Spinal cord (tissue), 10 donors: ENCODE data around the gene GUCY2D. TPM values are rescaled to one million over a fixed set of nuclear protein-coding genes. Genes with fewer than 3 reads are reported as not detected.
"Not testable (repeated sequence)": the region's sequence is repeated elsewhere in the genome, so short reads cannot be mapped to it uniquely, and the experiment has no call there.

Experiments
- DNase-seq, 6 donors: peaks; one replicate each; pipeline versions ENCODE4 v3.0.0 to v3.0.0-alpha.2; 2013 to 2015; ENCODE audit warnings: low spot score in 6 of 6, low read depth in 4 of 6
- H3K27ac ChIP-seq: one replicate; pipeline ENCODE4 v1.5.1; 2013; ENCODE audit warnings: low read depth, low read length, control low read depth
- H3K27me3 ChIP-seq: one replicate; pipeline ENCODE4 v1.6.1; 2013; ENCODE audit warnings: low read length; ENCODE audit not compliant: control insufficient read depth, insufficient read depth
- H3K36me3 ChIP-seq: one replicate; pipeline ENCODE4 v1.6.1; 2013; ENCODE audit warnings: low read length; ENCODE audit not compliant: control insufficient read depth, insufficient read depth
- H3K4me1 ChIP-seq: one replicate; pipeline ENCODE4 v1.6.1; 2013; ENCODE audit warnings: low read length; ENCODE audit not compliant: control insufficient read depth, insufficient read depth
- H3K4me3 ChIP-seq: one replicate; pipeline ENCODE4 v1.5.1; 2013; ENCODE audit warnings: low read depth, low read length, control low read depth
- H3K9me3 ChIP-seq: one replicate; pipeline ENCODE4 v1.6.1; 2013; ENCODE audit warnings: low read length; ENCODE audit not compliant: control insufficient read depth, insufficient read depth
- WGBS: methylation state at CpG from one replicate; pipeline ENCODE4 v1.1.5; 2013; ENCODE audit warnings: missing lambda C conversion rate; ENCODE audit not compliant: insufficient coverage; 5-methylcytosine and 5-hydroxymethylcytosine counted together
- polyA plus RNA-seq, 2 donors: library from polyadenylated mRNA; unstranded; fragments of 120-200 nt; gene quantifications; one replicate each; pipeline ENCODE4 v1.2.1, GENCODE V29; 2013; ENCODE audit not compliant: insufficient read length in 2 of 2
- total RNA-seq, 2 donors: library from RNA; depleted of rRNA in 1 of 2; stranded (reverse); fragments of 120-200 nt in 1 of 2; fragments of >200 nt in 1 of 2; gene quantifications; one replicate each; pipeline versions ENCODE4 v1.2.3 to v1.2.4, GENCODE V29; 2013 to 2014
- donor health status: healthy.

Gene GUCY2D
- total and polyA plus RNA-seq, 4 donors: 0.10 to 2.3 (median 0.61) TPM

GRCh38 chr17:8022360-8023003 is 20.1 kb downstream of the GUCY2D start:
- Histone ChIP-seq H3K4me3 (no peak overlapping the region), H3K9me3 (no peaks in the 10 kb centered on the region), H3K27me3 (peaks cover 7% of the 10 kb centered on the region), H3K4me1 (peaks cover 10% of the 10 kb centered on the region), H3K36me3 (no peaks in the 10 kb centered on the region), H3K27ac (no peak overlapping the region)
- DNase-seq: no peak
- 92% methylated on average over 3 of the region's 4 CpGs for WGBS

DNA sequence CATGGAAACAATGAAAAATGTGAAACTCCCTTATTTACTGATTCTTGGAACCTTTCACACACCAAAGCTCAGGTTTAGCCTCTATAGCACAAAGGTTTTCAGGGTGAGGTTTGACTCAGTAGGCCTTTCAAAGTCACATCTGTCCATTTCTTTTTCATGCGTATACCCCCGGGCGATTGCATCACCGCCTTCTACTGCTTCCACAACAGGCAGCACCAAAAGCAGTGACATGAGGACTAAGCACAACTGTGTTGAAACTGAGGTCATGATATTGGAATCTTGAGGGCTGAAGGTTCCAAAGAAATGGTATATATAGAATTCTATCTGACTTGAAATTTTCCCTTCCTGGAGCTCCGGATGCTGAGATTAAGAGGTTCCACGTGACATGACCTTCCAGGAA is 21.7 kb downstream of the GUCY2D start:
- H3K27me3 ChIP-seq: peaks cover 17% of the 10 kb centered on the region
- H3K9me3 ChIP-seq, H3K4me1 ChIP-seq, H3K27ac ChIP-seq, DNase-seq, H3K36me3 ChIP-seq, H3K4me3 ChIP-seq: not testable (repeated sequence)
- WGBS: no CpG with 5 or more reads among the region's 6 CpGs

GRCh38 chr17:8025176-8025911 is 22.9 kb downstream of the GUCY2D start:
- no peaks in the 10 kb centered on the region for H3K9me3 ChIP-seq
- H3K27ac ChIP-seq: no peak overlapping the region
- no peak for DNase-seq
- H3K4me1 ChIP-seq: no peaks in the 10 kb centered on the region
- H3K27me3 ChIP-seq: peaks cover 20% of the 10 kb centered on the region
- no peak overlapping the region for H3K4me3 ChIP-seq
- H3K36me3 ChIP-seq: no peaks in the 10 kb centered on the region
- WGBS: 88% methylated on average over 8 of the region's 9 CpGs

GRCh38 chr17:8029121-8029520 is 26.7 kb downstream of the GUCY2D start:
- Histone ChIP-seq H3K27ac (no peak overlapping the region), H3K27me3 (peaks cover 20% of the 10 kb centered on the region)
- WGBS: 80% methylated on average over 3 of the region's 5 CpGs

DNA sequence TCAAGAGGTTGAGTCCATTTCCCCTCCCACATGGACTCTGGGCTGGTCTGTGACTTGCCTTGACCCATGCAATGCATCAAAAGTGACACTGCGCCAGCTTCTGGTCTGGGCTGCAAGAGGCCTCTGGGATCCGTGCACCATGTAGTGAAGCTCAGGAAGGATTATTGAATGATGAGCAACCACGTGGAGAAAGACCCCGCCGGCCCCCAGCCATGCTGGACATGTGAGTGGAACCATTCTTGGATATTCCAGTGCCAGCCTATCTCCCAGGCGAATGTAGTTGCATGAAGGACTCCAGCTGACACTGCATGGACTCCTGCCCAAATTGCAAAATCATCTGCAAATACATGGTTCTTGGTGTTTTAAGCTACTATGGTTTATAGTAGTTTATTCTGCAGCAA is 28.8 kb downstream of the GUCY2D start:
- WGBS: 77% methylated on average over 6 of the region's 6 CpGs
- H3K9me3 ChIP-seq: no peaks in the 10 kb centered on the region
- peaks cover 20% of the 10 kb centered on the region for H3K27me3 ChIP-seq
- H3K4me3 ChIP-seq: no peak overlapping the region
- no peak overlapping the region for H3K27ac ChIP-seq
- DNase-seq: no peak
- no peaks in the 10 kb centered on the region for H3K4me1 ChIP-seq
- H3K36me3 ChIP-seq: no peaks in the 10 kb centered on the region

More at GRCh38 chr17:8029121-8029520, 26.7 kb downstream of the GUCY2D start:
- Histone ChIP-seq H3K4me3 (no peak overlapping the region), H3K4me1 (no peaks in the 10 kb centered on the region), H3K9me3 (no peaks in the 10 kb centered on the region), H3K36me3 (no peaks in the 10 kb centered on the region)
- no peak for DNase-seq

DNA sequence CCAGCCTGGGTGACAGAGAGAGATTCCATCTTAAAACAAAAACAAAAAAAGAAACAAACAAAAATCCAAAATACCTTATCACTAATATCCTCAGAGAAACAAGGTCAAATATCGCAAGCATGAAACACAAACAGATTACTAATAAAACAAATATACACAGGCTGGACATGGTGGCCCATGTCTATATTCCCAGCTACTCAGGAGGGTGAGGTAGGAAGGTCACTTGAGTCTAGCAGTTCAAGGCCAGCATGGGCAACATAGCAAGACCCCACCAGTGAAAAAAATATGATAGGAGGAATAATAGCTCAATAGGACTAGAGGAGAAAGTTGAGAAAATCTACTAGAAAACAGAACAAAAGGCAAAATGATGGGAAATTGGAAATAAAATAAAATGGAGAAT is 29.5 kb downstream of the GUCY2D start:
- H3K36me3 ChIP-seq: no peaks in the 10 kb centered on the region
- no peak overlapping the region for H3K27ac ChIP-seq
- no peaks in the 10 kb centered on the region for H3K4me1 ChIP-seq
- no peak for DNase-seq
- peaks cover 18% of the 10 kb centered on the region for H3K27me3 ChIP-seq
- H3K4me3 ChIP-seq: no peak overlapping the region
- no peaks in the 10 kb centered on the region for H3K9me3 ChIP-seq
- no CpG with 5 or more reads among the region's 1 CpG for WGBS

DNA sequence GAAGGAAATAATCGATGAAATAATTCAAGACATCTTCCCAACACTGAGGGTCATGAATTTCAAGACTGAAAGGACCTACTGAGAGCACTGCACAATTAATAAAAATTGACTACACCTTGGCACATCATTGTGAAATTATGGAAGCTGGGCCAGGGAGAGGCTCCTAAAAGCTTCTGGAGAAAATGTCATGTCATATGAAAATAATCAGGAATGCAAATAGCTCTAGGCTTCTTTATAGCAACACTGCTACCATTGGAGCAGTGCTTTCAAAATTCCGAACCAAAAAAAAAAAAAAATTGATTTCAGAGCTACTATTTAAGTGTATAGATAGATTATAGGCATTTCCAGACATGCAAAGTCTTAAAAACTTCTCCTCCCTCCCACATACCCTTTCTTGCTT is 30.0 kb downstream of the GUCY2D start:
- Histone ChIP-seq H3K4me3 (no peak overlapping the region), H3K27ac (no peak overlapping the region), H3K4me1 (no peaks in the 10 kb centered on the region), H3K9me3 (no peaks in the 10 kb centered on the region), H3K36me3 (no peaks in the 10 kb centered on the region), H3K27me3 (peaks cover 16% of the 10 kb centered on the region)
- no peak for DNase-seq
- no CpG with 5 or more reads among the region's 2 CpGs for WGBS

GRCh38 chr17:8038954-8039610 is 36.7 kb downstream of the GUCY2D start, which contains the start of gene ALOX15B:
ALOX15B (plus strand) TSS chr17:8039059; CDS start chr17:8039156, 97 bp downstream.
- no peak for DNase-seq
- H3K27ac ChIP-seq: no peak within 1 kb of the TSS
- WGBS: 5% methylated on average over 25 of the region's 37 CpGs
- H3K36me3 ChIP-seq: no peaks in the 10 kb centered on the region
- H3K27me3 ChIP-seq: peaks cover 12% of the 10 kb centered on the region
- no peaks in the 10 kb centered on the region for H3K9me3 ChIP-seq
- H3K4me1 ChIP-seq: peaks cover 12% of the 10 kb centered on the region
- H3K4me3 ChIP-seq: no peak within 1 kb of the TSS

DNA sequence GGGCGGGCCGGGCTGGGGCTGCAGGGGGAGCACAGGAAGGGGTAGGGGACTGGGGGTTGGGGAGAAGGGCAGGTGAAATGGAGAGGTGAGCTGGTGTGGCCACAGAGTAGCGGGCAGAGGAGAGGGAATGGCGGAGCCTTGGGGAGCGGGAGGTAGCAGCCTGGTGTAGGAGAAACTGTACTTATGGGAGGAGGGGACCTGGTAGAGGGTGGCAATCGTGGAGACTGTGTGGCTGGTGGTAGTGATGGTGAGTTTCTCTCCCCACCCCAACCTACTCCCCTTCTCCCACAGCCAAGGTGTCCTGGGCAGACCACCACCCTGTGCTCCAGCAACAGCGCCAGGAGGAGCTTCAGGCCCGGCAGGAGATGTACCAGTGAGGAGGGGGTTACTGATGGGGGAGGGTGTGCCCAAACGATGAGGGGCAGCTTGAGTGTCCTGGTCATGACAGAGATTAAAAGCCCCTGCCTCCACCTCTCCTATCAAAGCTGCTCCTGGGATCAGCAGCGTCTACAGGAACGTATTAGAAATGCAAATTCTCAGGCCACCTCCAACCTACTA is 37.3 kb downstream of the GUCY2D start:
- H3K4me3 ChIP-seq: no peak overlapping the region
- DNase-seq: no peak
- no peaks in the 10 kb centered on the region for H3K9me3 ChIP-seq
- peaks cover 12% of the 10 kb centered on the region for H3K4me1 ChIP-seq
- peaks cover 12% of the 10 kb centered on the region for H3K27me3 ChIP-seq
- H3K27ac ChIP-seq: no peak overlapping the region
- no peaks in the 10 kb centered on the region for H3K36me3 ChIP-seq
- WGBS: 10% methylated on average over 2 of the region's 11 CpGs
